Testis (tissue), 3 donors: ENCODE results near the gene LAMB2. TPM values are rescaled to one million over a fixed set of nuclear protein-coding genes. Genes with fewer than 3 reads are reported as not detected.

Source experiments
- DNase-seq: peaks from one replicate; pipeline ENCODE4 v3.0.0-alpha.2; 2019
- H3K27ac ChIP-seq, 2 donors: fragments of 200-600 bp; sonication (generic); one replicate each; pipeline ENCODE4 v1.5.1; 2019
- H3K27me3 ChIP-seq: fragments of 200-600 bp; sonication (generic); one replicate; pipeline ENCODE4 v1.5.1; 2019
- H3K36me3 ChIP-seq: fragments of 200-600 bp; sonication (generic); one replicate; pipeline ENCODE4 v1.5.1; 2017; ENCODE audit warnings: low read depth; ENCODE audit errors: missing control alignments
- H3K4me1 ChIP-seq: fragments of 200-600 bp; sonication (generic); one replicate; pipeline ENCODE4 v1.5.1; 2019
- H3K4me3 ChIP-seq, 2 donors: fragments of 200-600 bp; sonication (generic); one replicate each; pipeline ENCODE4 v1.5.1; 2017 to 2019
- H3K9me3 ChIP-seq: fragments of 200-600 bp; sonication (generic); one replicate; pipeline ENCODE4 v1.5.1; 2017
- CTCF ChIP-seq, 3 experiments: fragments of 450-650 bp in 2 of 3; fragments of 200-600 bp in 1 of 3; sonication (generic) in 1 of 3; IDR thresholded peaks; one replicate each; pipeline ENCODE4 v1.5.1; 2016 to 2019; ENCODE audit warnings: antibody characterized with exemption in 3 of 3, mild to moderate bottlenecking in 2 of 3, moderate library complexity in 1 of 3
- POLR2A ChIP-seq: fragments of 450-650 bp; IDR thresholded peaks from one replicate; pipeline ENCODE4 v1.6.1; 2017; ENCODE audit warnings: antibody characterized with exemption, mild to moderate bottlenecking, moderate library complexity
- WGBS, 2 donors: methylation state at CpG; one replicate each; pipeline ENCODE4 v1.1.5; 2018; 5-methylcytosine and 5-hydroxymethylcytosine counted together
- intact Hi-C: fragments of 100-400 bp; cut with DNase I; formaldehyde crosslinking; loops from one replicate; pipeline ENCODE4 v1.15.1; 2023; ENCODE audit warnings: low total_unique reads
- polyA plus RNA-seq: library from polyadenylated mRNA; stranded (reverse); fragments of 350-450 nt; fragmentation: Illumina TruSeq; extraction: RNeasy Lipid Tissue Mini Kit (QIAGEN cat#74804); gene quantifications from one replicate; pipeline ENCODE4 v1.2.3, GENCODE V29; 2014; ENCODE audit warnings: low read depth, low replicate concordance; ENCODE audit not compliant: insufficient read depth
- total RNA-seq, 2 donors: library from RNA; depleted of rRNA; stranded (reverse); fragments of >200 nt; gene quantifications; one replicate each; pipeline ENCODE4 v1.2.3, GENCODE V29; 2016

LAMB2 gene
- total and polyA plus RNA-seq, 3 donors from 2014 or later, result 276 to 503 (median 336) TPM

GRCh38 chr3:49135499-49135898, 2.6 kb upstream of the LAMB2 start:
- intact Hi-C loops, result no loop called here
- no peak for DNase-seq
- Histone ChIP-seq H3K4me1 (peaks cover 30% of the 10 kb centered on the region), H3K27me3 (no peaks in the 10 kb centered on the region), H3K36me3 (no peaks in the 10 kb centered on the region), H3K4me3 (no peak overlapping the region), H3K27ac (no peak overlapping the region), H3K9me3 (no peaks in the 10 kb centered on the region)
- WGBS, 2 donors, result 81 to 90% methylated on average over 4 of the region's 4 CpGs
- TF ChIP-seq CTCF (IDR thresholded peaks at IDR 0.05), result no peak
- no peak for TF ChIP-seq POLR2A

GRCh38 chr3:49134471-49135265, 1.8 kb upstream of the LAMB2 start:
- no peak for DNase-seq
- no peaks in the 10 kb centered on the region for H3K9me3 ChIP-seq
- peaks cover 30% of the 10 kb centered on the region for H3K4me1 ChIP-seq
- no peaks in the 10 kb centered on the region for H3K36me3 ChIP-seq
- H3K27ac ChIP-seq, result no peak overlapping the region
- no peak for TF ChIP-seq CTCF (IDR thresholded peaks at IDR 0.05)
- TF ChIP-seq POLR2A, result no peak
- 43 to 48% methylated on average over 3 of the region's 3 CpGs for WGBS, 2 donors
- no peaks in the 10 kb centered on the region for H3K27me3 ChIP-seq
- intact Hi-C loops, result no loop called here
- no peak overlapping the region for H3K4me3 ChIP-seq

GRCh38 chr3:49133226-49133951, 539 bp upstream of the LAMB2 start:
- H3K27ac ChIP-seq, result peak overlapping the region; percentile 80
- intact Hi-C loops, result no loop called here
- DNase-seq, result peak; percentile 93
- H3K9me3 ChIP-seq, result no peaks in the 10 kb centered on the region
- H3K27me3 ChIP-seq, result no peaks in the 10 kb centered on the region
- no peaks in the 10 kb centered on the region for H3K36me3 ChIP-seq
- no peak for TF ChIP-seq POLR2A
- no peak for TF ChIP-seq CTCF (IDR thresholded peaks at IDR 0.05)
- H3K4me3 ChIP-seq, result peak overlapping the region; percentile 64 to 81
- 3 to 4% methylated on average over 21 to 25 of the region's 30 CpGs for WGBS, 2 donors
- peaks cover 30% of the 10 kb centered on the region for H3K4me1 ChIP-seq

GRCh38 chr3:49132073-49132436, 795 bp downstream of the LAMB2 start:
- intact Hi-C loops, result no loop called here
- Histone ChIP-seq H3K9me3 (no peaks in the 10 kb centered on the region), H3K27me3 (no peaks in the 10 kb centered on the region), H3K36me3 (no peaks in the 10 kb centered on the region), H3K4me1 (peaks cover 30% of the 10 kb centered on the region), H3K4me3 (peak overlapping the region; percentile 64 to 81), H3K27ac (peak overlapping the region; percentile 80)
- no peak for TF ChIP-seq POLR2A
- no peak for TF ChIP-seq CTCF (IDR thresholded peaks at IDR 0.05)
- WGBS, 2 donors, result 28 to 46% methylated on average over 7 to 9 of the region's 9 CpGs
- DNase-seq, result no peak
